BLaER1 (cell line): Measurements from ENCODE around the gene CCDC148.
A peak's percentile ranks its signal among the peaks of the same experiment; 100 is the strongest.

ENCODE experiments used
- H3K27ac ChIP-seq: shearing (Covaris generic); formaldehyde crosslinking; 2 replicates; pipeline ENCODE4 v1.8.1; 2022
- H3K27me3 ChIP-seq: shearing (Covaris generic); formaldehyde crosslinking; 2 replicates; pipeline ENCODE4 v1.8.1; 2022
- H3K36me3 ChIP-seq: shearing (Covaris generic); formaldehyde crosslinking; 2 replicates; pipeline ENCODE4 v1.8.1; 2022
- H3K4me1 ChIP-seq: shearing (Covaris generic); formaldehyde crosslinking; 2 replicates; pipeline ENCODE4 v1.8.1; 2022
- H3K4me2 ChIP-seq: shearing (Covaris generic); formaldehyde crosslinking; 2 replicates; pipeline ENCODE4 v1.8.1; 2022
- H3K4me3 ChIP-seq: shearing (Covaris generic); formaldehyde crosslinking; 2 replicates; pipeline ENCODE4 v1.8.1; 2022
- H3K9ac ChIP-seq: shearing (Covaris generic); formaldehyde crosslinking; 2 replicates; pipeline ENCODE4 v1.8.1; 2022
- H3K9me3 ChIP-seq: shearing (Covaris generic); formaldehyde crosslinking; 2 replicates; pipeline ENCODE4 v1.8.1; 2022
- H4K20me1 ChIP-seq: shearing (Covaris generic); formaldehyde crosslinking; 2 replicates; pipeline ENCODE4 v1.8.1; 2022
- Cebpa-rat ChIP-seq: shearing (Covaris generic); IDR thresholded peaks from 2 replicates; pipeline ENCODE4 v1.8.1; 2022

The CCDC148 gene

DNA sequence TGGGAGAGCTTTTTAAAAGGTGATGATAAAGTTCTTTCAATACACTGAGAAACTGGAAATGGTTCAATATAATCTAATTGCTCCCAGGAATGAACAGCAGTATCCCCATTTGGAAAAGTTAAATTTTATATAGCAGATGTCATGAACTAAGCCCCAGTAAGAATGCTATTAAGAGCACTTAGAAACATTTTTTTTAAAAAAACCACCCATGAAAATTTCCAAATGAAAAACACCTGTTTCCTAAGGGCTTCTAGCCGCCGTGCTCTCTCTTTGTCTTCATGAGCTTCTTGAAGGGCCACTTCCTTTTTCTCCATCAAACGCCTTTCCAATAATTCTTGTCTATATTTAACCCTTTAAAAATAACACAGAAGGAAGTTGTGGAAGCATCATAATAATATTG lies 277.9 kb downstream of the CCDC148 start:
- H4K20me1 ChIP-seq = no peaks in the 10 kb centered on the region
- H3K27me3 ChIP-seq = no peaks in the 10 kb centered on the region
- H3K9ac ChIP-seq = no peak overlapping the region
- no peak overlapping the region for H3K4me3 ChIP-seq
- H3K4me1 ChIP-seq = 0 out of 2 replicates have a peak, but pooled peaks cover 5% of the 10 kb centered on the region
- no peaks in the 10 kb centered on the region for H3K36me3 ChIP-seq
- peak overlapping the region; percentile 15; the same call in 1 of the 2 replicates for H3K4me2 ChIP-seq
- TF ChIP-seq Cebpa-rat = no peak
- H3K27ac ChIP-seq = no peak overlapping the region
- H3K9me3 ChIP-seq = no peaks in the 10 kb centered on the region

DNA sequence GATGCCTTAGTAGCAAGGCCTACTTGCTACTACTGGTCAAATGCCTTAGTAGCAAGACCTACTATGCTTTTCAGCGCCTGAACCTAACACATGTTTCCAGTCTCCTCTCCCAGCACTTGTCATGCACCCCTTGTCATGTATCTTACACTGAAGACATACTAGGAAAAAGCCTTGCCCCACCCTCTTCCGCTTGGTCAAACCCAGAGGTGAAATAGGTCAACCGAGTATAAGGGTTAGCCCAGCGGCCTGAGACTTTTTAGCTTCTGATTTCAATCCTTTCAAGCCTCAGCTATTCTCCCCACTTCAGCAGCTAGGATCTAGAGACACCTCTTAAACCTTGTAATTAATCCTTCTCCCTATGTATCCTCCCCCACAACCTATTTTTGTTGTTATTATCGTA lies 281.6 kb downstream of the CCDC148 start:
- Histone ChIP-seq H4K20me1 (no peaks in the 10 kb centered on the region), H3K4me2 (no peak overlapping the region), H3K36me3 (no peaks in the 10 kb centered on the region), H3K9ac (no peak overlapping the region), H3K4me3 (no peak overlapping the region), H3K27me3 (no peaks in the 10 kb centered on the region), H3K4me1 (no peaks in the 10 kb centered on the region), H3K27ac (no peak overlapping the region), H3K9me3 (no peaks in the 10 kb centered on the region)
- no peak for TF ChIP-seq Cebpa-rat

DNA sequence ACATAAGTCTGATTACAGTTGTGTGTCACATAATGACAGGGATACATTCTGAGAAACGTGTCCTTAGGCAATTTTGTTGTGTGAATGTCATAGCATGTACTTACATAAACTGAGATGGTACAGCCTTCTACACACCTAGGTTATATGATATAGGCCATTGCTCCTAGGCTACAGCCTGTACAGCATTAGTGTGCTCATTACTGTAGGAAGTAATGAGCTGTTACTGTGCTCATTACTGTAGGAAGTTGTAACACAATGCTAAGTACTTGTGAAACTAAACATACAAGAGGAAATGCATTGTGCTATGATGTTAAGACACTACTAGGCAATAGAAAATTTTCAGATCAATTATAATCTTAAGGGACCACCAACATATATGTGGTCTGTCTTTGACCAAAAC lies 282.1 kb downstream of the CCDC148 start:
- H3K4me2 ChIP-seq = no peak overlapping the region
- no peak overlapping the region for H3K4me3 ChIP-seq
- H3K4me1 ChIP-seq = no peaks in the 10 kb centered on the region
- no peaks in the 10 kb centered on the region for H3K36me3 ChIP-seq
- no peak overlapping the region for H3K9ac ChIP-seq
- H3K27me3 ChIP-seq = no peaks in the 10 kb centered on the region
- no peak overlapping the region for H3K27ac ChIP-seq
- TF ChIP-seq Cebpa-rat = no peak
- H4K20me1 ChIP-seq = no peaks in the 10 kb centered on the region
- H3K9me3 ChIP-seq = no peaks in the 10 kb centered on the region

DNA sequence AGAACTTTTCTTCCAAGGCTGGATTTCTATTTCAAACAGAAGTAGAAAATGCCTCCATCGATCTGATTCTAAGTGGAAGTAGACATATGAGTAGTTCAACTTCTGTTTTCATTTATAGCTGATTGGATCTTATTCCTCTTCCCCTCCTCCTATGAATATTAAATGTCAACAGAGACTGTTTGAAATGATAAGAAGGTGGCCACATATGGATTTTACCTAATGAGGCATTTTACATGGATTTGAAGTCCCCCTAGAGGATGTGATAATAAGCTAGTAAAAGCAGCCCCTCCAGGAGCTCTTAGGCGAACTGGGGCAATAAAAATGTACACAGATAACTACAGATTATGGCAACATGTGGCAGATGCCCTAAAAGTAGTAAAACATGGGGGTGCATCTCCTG lies 283.8 kb downstream of the CCDC148 start:
- no peaks in the 10 kb centered on the region for H3K27me3 ChIP-seq
- no peak overlapping the region for H3K9ac ChIP-seq
- H4K20me1 ChIP-seq = no peaks in the 10 kb centered on the region
- no peak for TF ChIP-seq Cebpa-rat
- no peaks in the 10 kb centered on the region for H3K4me1 ChIP-seq
- no peak overlapping the region for H3K27ac ChIP-seq
- H3K4me3 ChIP-seq = no peak overlapping the region
- H3K4me2 ChIP-seq = no peak overlapping the region
- no peaks in the 10 kb centered on the region for H3K9me3 ChIP-seq
- H3K36me3 ChIP-seq = no peaks in the 10 kb centered on the region

DNA sequence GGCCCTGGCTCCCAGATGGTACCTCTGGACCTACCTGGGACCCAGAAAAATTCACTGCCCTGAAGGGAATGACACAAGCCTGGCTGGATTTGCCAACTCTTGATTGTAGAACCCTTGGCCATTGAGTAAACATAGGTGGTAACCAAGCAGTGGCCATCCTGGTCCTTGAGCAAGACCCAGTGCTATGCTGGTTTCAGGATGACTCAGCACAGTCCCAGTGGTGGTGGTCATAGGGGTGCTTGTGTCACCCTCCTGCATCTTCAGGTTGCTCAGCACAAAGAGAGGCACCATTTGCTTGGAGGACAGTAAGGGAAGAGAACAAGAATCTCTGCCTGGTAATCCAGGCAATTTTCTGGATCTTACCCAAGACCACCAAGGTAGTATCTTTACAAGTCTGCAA lies 302.0 kb downstream of the CCDC148 start:
- Histone ChIP-seq H3K4me2 (no peak overlapping the region), H4K20me1 (no peaks in the 10 kb centered on the region), H3K4me1 (peaks cover 13% of the 10 kb centered on the region), H3K36me3 (no peaks in the 10 kb centered on the region), H3K9ac (no peak overlapping the region), H3K9me3 (no peaks in the 10 kb centered on the region), H3K4me3 (no peak overlapping the region), H3K27ac (no peak overlapping the region), H3K27me3 (no peaks in the 10 kb centered on the region)
- no peak for TF ChIP-seq Cebpa-rat

DNA sequence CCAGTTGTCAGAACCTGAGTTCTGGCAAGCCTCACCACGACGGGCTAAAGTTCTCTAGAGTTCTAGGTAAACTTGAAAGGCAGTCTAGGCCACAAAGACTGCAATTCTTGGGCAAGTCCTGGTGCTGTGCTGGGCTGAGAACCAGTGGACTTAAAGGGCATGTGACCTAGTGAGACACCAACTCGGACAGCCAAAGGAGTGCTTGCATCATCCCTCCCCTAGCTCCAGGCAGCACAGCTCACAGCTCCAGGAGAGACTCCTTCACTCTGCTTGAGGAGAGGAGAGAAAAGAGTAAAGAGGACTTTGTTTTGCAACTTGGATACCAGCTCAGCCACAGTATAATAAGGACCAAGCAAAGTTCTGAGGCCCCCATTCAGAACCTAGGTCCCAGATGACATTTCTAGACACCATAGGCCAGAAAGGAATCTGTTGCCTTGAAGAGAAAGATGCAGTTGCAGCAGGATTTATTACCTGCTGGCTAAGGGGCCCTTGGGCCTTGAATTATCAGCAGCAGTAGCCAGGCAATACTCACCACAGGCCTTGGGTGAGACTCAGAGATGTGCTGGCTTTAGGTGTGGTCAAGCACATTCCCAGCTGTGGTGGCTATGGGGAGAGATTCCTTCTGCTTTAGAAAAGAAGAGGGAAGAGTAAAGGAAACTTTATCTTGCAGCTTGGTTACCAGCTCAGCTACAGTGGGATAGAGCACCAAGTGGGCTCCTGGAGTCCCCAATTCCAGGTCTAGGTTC lies 303.1 kb downstream of the CCDC148 start:
- Histone ChIP-seq H3K4me2 (no peak overlapping the region), H4K20me1 (no peaks in the 10 kb centered on the region), H3K36me3 (no peaks in the 10 kb centered on the region), H3K9me3 (no peaks in the 10 kb centered on the region), H3K27me3 (no peaks in the 10 kb centered on the region), H3K4me3 (no peak overlapping the region), H3K27ac (no peak overlapping the region), H3K9ac (no peak overlapping the region), H3K4me1 (peaks cover 13% of the 10 kb centered on the region)
- TF ChIP-seq Cebpa-rat = no peak

DNA sequence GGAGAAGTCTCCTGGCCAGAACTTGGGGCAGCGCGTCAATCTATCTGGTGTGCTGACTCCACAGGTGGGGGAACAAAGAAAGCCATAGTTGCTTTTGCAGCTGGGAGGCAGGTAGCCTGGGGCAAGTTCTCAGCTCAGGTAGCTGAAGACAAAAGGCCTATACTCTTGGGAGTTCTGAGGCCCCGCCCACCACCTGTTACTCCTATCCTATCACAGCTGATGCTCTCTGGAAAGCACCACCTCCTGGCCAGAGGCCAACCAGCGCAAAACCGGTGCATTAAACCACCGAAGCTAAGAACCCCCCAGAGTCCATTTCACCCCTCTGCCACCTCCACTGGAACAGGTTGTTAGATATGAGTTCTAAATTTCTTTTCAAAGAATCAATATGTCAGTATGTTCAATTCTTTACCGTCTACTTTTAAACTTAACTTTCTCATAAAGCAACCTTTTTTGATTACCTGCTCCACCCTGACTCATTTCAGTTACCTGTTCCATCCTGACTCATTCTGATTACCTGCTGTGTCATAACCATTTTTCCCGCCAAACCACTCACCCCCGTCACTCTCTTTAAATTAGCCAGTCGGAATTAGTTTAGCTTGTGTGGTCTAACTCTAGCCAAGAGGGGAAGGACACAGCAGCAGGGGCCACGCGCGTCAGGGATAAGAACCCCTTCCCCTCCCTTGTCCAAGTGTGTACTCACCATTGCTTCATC lies 311.5 kb downstream of the CCDC148 start:
- H3K4me2 ChIP-seq = no peak overlapping the region
- H3K27me3 ChIP-seq = no peaks in the 10 kb centered on the region
- H3K9me3 ChIP-seq = no peaks in the 10 kb centered on the region
- no peaks in the 10 kb centered on the region for H3K36me3 ChIP-seq
- no peaks in the 10 kb centered on the region for H3K4me1 ChIP-seq
- TF ChIP-seq Cebpa-rat = no peak
- no peak overlapping the region for H3K9ac ChIP-seq
- H4K20me1 ChIP-seq = no peaks in the 10 kb centered on the region
- H3K27ac ChIP-seq = no peak overlapping the region
- H3K4me3 ChIP-seq = no peak overlapping the region

DNA sequence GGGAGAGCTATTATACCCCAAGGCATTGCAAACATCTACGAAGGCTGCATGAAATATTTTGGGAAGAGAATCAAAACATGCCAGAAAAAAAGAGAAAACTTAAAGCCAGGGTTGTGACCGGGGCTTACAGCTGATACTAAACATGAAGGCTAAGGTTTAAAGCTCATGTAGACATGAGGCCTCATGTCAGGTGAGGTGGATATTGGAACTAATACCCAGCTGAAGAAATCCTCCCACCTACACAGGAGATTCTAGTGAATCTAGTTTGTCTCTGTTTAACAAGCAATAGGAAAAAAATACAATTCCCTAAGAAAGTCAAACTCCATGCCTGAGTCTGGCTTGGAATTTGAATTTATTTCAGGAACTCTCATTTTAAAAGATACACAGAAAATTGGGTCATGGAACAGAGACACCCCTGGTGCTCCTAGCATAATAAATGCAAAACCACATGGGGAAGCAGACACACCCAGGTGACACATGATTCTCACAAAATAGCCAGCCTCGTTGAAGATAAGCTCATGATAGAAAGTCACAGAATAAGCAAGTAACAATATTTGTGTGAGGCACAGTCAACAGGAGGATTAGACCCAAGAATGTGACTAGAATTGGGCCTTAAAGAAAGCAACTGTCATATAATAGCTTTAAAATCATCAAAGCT lies 312.7 kb downstream of the CCDC148 start:
- H3K27me3 ChIP-seq = no peaks in the 10 kb centered on the region
- H3K4me3 ChIP-seq = no peak overlapping the region
- no peaks in the 10 kb centered on the region for H3K4me1 ChIP-seq
- H4K20me1 ChIP-seq = no peaks in the 10 kb centered on the region
- no peak overlapping the region for H3K4me2 ChIP-seq
- H3K36me3 ChIP-seq = no peaks in the 10 kb centered on the region
- H3K9me3 ChIP-seq = no peaks in the 10 kb centered on the region
- H3K27ac ChIP-seq = no peak overlapping the region
- H3K9ac ChIP-seq = no peak overlapping the region
- no peak for TF ChIP-seq Cebpa-rat

DNA sequence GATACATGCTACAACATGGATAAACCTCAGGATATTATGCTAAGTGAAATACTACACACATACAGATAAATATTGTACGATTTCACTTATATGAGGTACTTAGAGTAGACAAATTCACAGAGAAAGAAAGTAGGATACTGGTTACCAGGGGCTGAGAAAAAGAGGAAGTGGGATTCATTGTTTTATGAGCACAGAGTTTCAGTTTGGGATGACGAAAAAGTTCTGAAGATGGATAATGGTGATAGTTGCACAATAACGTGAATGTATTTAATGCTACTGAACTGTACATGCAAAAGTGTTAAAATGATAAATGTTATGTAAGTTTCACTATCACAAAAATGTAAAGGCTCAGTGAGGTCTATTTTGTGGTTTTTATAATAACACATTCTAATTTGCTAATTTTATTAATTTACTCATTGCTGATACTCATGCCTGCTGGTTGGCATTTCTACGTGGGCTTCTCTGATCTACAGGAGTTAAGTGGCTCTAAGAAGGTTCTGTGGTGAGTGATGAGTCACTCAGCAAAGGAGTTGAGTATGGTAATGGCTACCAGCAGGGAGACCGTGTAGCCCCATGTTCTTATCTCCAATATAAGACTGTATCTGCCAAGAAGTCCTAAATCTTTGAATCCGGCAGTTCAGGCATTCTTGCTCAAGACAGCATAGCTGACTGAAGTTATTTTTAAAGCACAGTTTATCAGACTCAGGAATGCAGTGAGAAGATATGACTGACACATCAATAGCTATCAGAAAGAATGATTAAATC lies 313.8 kb downstream of the CCDC148 start:
- no peaks in the 10 kb centered on the region for H3K27me3 ChIP-seq
- TF ChIP-seq Cebpa-rat = no peak; the same call in 1 of the 2 replicates
- no peak overlapping the region for H3K4me2 ChIP-seq
- H3K4me3 ChIP-seq = no peak overlapping the region
- no peaks in the 10 kb centered on the region for H3K4me1 ChIP-seq
- no peaks in the 10 kb centered on the region for H3K36me3 ChIP-seq
- no peaks in the 10 kb centered on the region for H4K20me1 ChIP-seq
- H3K27ac ChIP-seq = no peak overlapping the region
- H3K9me3 ChIP-seq = no peaks in the 10 kb centered on the region
- H3K9ac ChIP-seq = no peak overlapping the region
